HepG2 (cell line): ENCODE measurements around the gene PAQR6. TPM values are rescaled to one million over a fixed set of nuclear protein-coding genes. Genes with fewer than 3 reads are reported as not detected.

Experiments
- FOXK1 ChIP-seq: sonication (generic); formaldehyde crosslinking; IDR thresholded peaks from 2 replicates; pipeline ENCODE4 v1.4.0; 2020; ENCODE audit warnings: low read depth, missing genetic modification reagents, borderline replicate concordance
- FOXP4 ChIP-seq: sonication (generic); formaldehyde crosslinking; IDR thresholded peaks from 2 replicates; pipeline ENCODE4 v1.4.0; 2020; ENCODE audit warnings: missing genetic modification reagents
- HMG20A ChIP-seq: IDR thresholded peaks from 2 replicates; pipeline ENCODE4 v1.6.1; 2016; ENCODE audit warnings: borderline replicate concordance
- HNF1A ChIP-seq, 2 experiments: sonication (generic) in 1 of 2; formaldehyde crosslinking in 1 of 2; IDR thresholded peaks; 2 replicates each; pipeline versions ENCODE4 v1.4.0 to v1.6.1; 2016 to 2020; ENCODE audit warnings: borderline replicate concordance in 1 of 2, low read depth in 1 of 2, mild to moderate bottlenecking in 1 of 2, missing genetic modification reagents in 1 of 2
- JUN ChIP-seq: sonication (generic); formaldehyde crosslinking; IDR thresholded peaks from 2 replicates; pipeline ENCODE4 v1.4.0; 2020; ENCODE audit warnings: mild to moderate bottlenecking, missing genetic modification reagents
- MIER2 ChIP-seq: IDR thresholded peaks from 2 replicates; pipeline ENCODE4 v1.6.1; 2016; ENCODE audit warnings: missing biosample characterization, missing genetic modification reagents
- TARDBP ChIP-seq: sonication (generic); formaldehyde crosslinking; IDR thresholded peaks from 2 replicates; pipeline ENCODE4 v1.8.0; 2022; ENCODE audit warnings: mild to moderate bottlenecking, missing genetic modification reagents
- TBL1XR1 ChIP-seq: fragments of 150-350 bp; IDR thresholded peaks from 2 replicates; pipeline ENCODE4 v1.6.1; 2014; ENCODE audit warnings: borderline replicate concordance, low read length; ENCODE audit not compliant: partially characterized antibody
- ZBTB20 ChIP-seq: sonication (generic); formaldehyde crosslinking; IDR thresholded peaks from 2 replicates; pipeline ENCODE4 v1.8.1; 2023; ENCODE audit warnings: missing genetic modification reagents, low read depth, mild to moderate bottlenecking, borderline replicate concordance
- ZEB1 ChIP-seq: IDR thresholded peaks from 2 replicates; pipeline ENCODE4 v1.6.1; 2012; ENCODE audit warnings: mild to moderate bottlenecking, low read depth, inconsistent platforms; ENCODE audit not compliant: insufficient replicate concordance
- ZNF260 ChIP-seq: sonication (generic); formaldehyde crosslinking; IDR thresholded peaks from 2 replicates; pipeline ENCODE4 v1.4.0; 2020; ENCODE audit warnings: missing genetic modification reagents, low read depth, mild to moderate bottlenecking, borderline replicate concordance
- ZNF326 ChIP-seq: sonication (generic); formaldehyde crosslinking; IDR thresholded peaks from 2 replicates; pipeline ENCODE4 v1.4.0; 2020; ENCODE audit warnings: missing genetic modification reagents, borderline replicate concordance
- ZNF333 ChIP-seq: sonication (generic); formaldehyde crosslinking; IDR thresholded peaks from 2 replicates; pipeline ENCODE4 v1.4.0; 2020; ENCODE audit warnings: mild to moderate bottlenecking, missing genetic modification reagents, borderline replicate concordance
- ZNF343 ChIP-seq: sonication (generic); formaldehyde crosslinking; IDR thresholded peaks from 2 replicates; pipeline ENCODE4 v1.4.0; 2020; ENCODE audit warnings: mild to moderate bottlenecking, missing genetic modification reagents
- ZNF512B ChIP-seq: sonication (generic); formaldehyde crosslinking; IDR thresholded peaks from 2 replicates; pipeline ENCODE4 v1.5.1; 2020; ENCODE audit warnings: missing genetic modification reagents, mild to moderate bottlenecking, borderline replicate concordance
- ZNF577 ChIP-seq: sonication (generic); formaldehyde crosslinking; IDR thresholded peaks from 2 replicates; pipeline ENCODE4 v1.4.0; 2020; ENCODE audit warnings: mild to moderate bottlenecking, low read depth, missing genetic modification reagents, borderline replicate concordance
- ZNF598 ChIP-seq: sonication (generic); formaldehyde crosslinking; IDR thresholded peaks from 2 replicates; pipeline ENCODE4 v1.5.1; 2020; ENCODE audit warnings: mild to moderate bottlenecking, missing genetic modification reagents, borderline replicate concordance
- ZNF780A ChIP-seq: sonication (generic); formaldehyde crosslinking; IDR thresholded peaks from 2 replicates; pipeline ENCODE4 v1.8.0; 2022; ENCODE audit warnings: mild to moderate bottlenecking, missing genetic modification reagents, moderate library complexity
- ZNF790 ChIP-seq: sonication (generic); formaldehyde crosslinking; IDR thresholded peaks from 2 replicates; pipeline ENCODE4 v1.8.0; 2022; ENCODE audit warnings: missing genetic modification reagents, mild to moderate bottlenecking, borderline replicate concordance
- polyA plus RNA-seq, 8 experiments: library from polyadenylated mRNA; depleted of rRNA in 3 of 8; stranded (reverse) in 7 of 8; unstranded in 1 of 8; fragments of >200 nt; fragmentation: Illumina TruSeq in 4 of 8; extraction: Trizol in 4 of 8; gene quantifications; 2 replicates each; pipeline versions ENCODE4 v1.2.1 to v1.2.3, GENCODE V29; 2011 to 2016; ENCODE audit warnings: low read depth in 4 of 8, missing spikeins in 1 of 8, mixed read lengths in 1 of 8; ENCODE audit not compliant: insufficient read depth in 1 of 8
- total RNA-seq, 5 experiments: library from RNA; depleted of rRNA; stranded (reverse); fragments of >200 nt; fragmentation: Illumina TruSeq; extraction: Trizol; gene quantifications; 2 replicates each; pipeline ENCODE4 v1.2.3, GENCODE V29; 2016; ENCODE audit warnings: low read depth in 1 of 5

PAQR6 gene
- total and polyA plus RNA-seq, 2 of the 13 experiments (the other 11 are each of a cell fraction or from before 2014, with no cell fraction given) = 0.82 to 1.4 TPM

DNA sequence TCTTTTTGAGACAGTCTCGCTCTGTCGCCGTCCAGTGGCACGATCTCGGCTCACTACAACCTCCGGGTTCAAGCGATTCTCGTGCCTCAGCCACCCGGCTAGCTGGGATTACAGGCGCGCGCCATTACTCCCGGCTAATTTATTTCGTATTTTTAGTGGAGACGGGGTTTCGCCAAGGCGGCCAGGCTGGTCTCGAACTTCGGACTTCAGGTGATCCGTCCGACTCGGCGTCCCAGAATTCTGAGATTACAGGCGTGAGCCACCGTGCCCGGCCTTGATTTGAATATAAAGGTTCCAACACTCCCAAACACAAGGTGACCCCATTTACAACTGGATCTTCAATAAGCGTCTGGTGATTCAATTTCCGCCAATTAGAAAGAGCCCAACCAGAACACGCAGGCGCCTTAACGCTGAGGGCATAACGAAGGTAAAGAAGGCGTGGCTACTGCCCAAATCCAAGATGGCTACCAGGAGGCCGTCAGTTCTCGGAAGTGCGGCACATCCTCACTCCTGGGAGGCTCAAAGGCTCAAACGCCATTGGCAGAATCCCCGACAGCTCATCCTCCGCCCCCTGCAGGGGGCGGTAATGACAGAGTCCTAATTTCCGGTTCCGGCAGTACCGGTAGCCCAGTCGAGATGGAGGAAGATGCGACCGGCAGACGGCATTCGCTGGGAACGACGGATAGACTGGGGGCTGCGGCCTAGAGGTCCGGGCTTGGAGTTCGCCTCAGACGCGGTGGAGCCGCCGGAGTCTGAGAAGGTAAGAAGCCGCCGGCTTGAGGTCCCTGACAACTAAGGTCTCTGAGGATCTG, 54.2 kb downstream of the PAQR6 start, which contains the start of gene SLC25A44 (continued):
- TF ChIP-seq ZNF512B = no peak
- no peak for TF ChIP-seq FOXP4 (CRISPR knock-in tag)
- no peak for TF ChIP-seq TARDBP (CRISPR knock-in tag)
- no peak for TF ChIP-seq TBL1XR1
- TF ChIP-seq ZNF326 (CRISPR knock-in tag) = no peak
- no peak for TF ChIP-seq ZNF343 (CRISPR knock-in tag)
- no peak for TF ChIP-seq ZNF790 (CRISPR knock-in tag)
- no peak for TF ChIP-seq ZNF333
- no peak for TF ChIP-seq HMG20A (CRISPR knock-in tag)
- TF ChIP-seq ZNF577 (CRISPR knock-in tag) = no peak
- TF ChIP-seq ZNF598 (CRISPR knock-in tag) = 0 out of 2 replicates have a peak, but pooled peaks have one; percentile 42
- no peak for TF ChIP-seq HNF1A (IDR thresholded peaks at IDR 0.05; ENCODE audit: low read depth)
- peak; percentile 47; the same call in 1 of the 2 replicates for TF ChIP-seq HNF1A (CRISPR knock-in tag; IDR thresholded peaks at IDR 0.05; ENCODE audit: borderline replicate concordance)
- no peak for TF ChIP-seq ZEB1
- no peak for TF ChIP-seq MIER2 (CRISPR knock-in tag)
- TF ChIP-seq JUN (CRISPR knock-in tag) = no peak
- peak; percentile 64; the same call in 1 of the 2 replicates for TF ChIP-seq FOXK1 (CRISPR knock-in tag)
- no peak for TF ChIP-seq ZBTB20
- no peak for TF ChIP-seq ZNF260
- no peak for TF ChIP-seq ZNF780A (CRISPR knock-in tag)
